Keratinocyte (primary cell): ENCODE measurements around the gene DPAGT1. TPM values are rescaled to one million over a fixed set of nuclear protein-coding genes. Genes with fewer than 3 reads are reported as not detected.
A peak's percentile ranks its signal among the peaks of the same experiment; 100 is the strongest.

Experiments
- DNase-seq: peaks from one replicate; pipeline ENCODE4 v3.0.0-alpha.2; 2011; ENCODE audit warnings: low read depth, missing footprints, low spot score
- FAIRE-seq: peaks from 2 replicates; lab custom pipeline; 2011; peaks lifted over from hg19 to GRCh38; lab: Jason Lieb, UNC
- H2AFZ ChIP-seq: 2 replicates; pipeline ENCODE4 v1.6.0; 2012; ENCODE audit warnings: low read length, control low read depth, inconsistent platforms; ENCODE audit not compliant: control insufficient read depth
- H3K27ac ChIP-seq: 2 replicates; pipeline ENCODE4 v1.5.1; 2011; ENCODE audit warnings: low read length; ENCODE audit not compliant: control insufficient read depth, insufficient read depth
- H3K27me3 ChIP-seq: 3 replicates; pipeline ENCODE4 v1.6.0; 2011; ENCODE audit warnings: low read length; ENCODE audit not compliant: control insufficient read depth, insufficient read depth; ENCODE audit errors: extremely low read depth
- H3K36me3 ChIP-seq, 2 experiments: 2 replicates in 1 of 2; 3 replicates in 1 of 2; pipeline ENCODE4 v1.5.1; 2011; ENCODE audit warnings: low read length in 2 of 2, mild to moderate bottlenecking in 1 of 2; ENCODE audit not compliant: control insufficient read depth in 2 of 2, insufficient read depth in 2 of 2; ENCODE audit errors: extremely low read depth in 1 of 2
- H3K4me1 ChIP-seq: 3 replicates; pipeline ENCODE4 v1.5.1; 2011; ENCODE audit warnings: low read length; ENCODE audit not compliant: control insufficient read depth, insufficient read depth; ENCODE audit errors: extremely low read depth
- H3K4me2 ChIP-seq: 3 replicates; pipeline ENCODE4 v1.6.0; 2011; ENCODE audit warnings: low read depth, low read length; ENCODE audit not compliant: control insufficient read depth, insufficient read depth; ENCODE audit errors: extremely low read depth
- H3K4me3 ChIP-seq, 3 experiments: fragments of 200-600 bp in 1 of 3; sonication (generic) in 1 of 3; 2 replicates in 2 of 3; 3 replicates in 1 of 3; pipeline ENCODE4 v1.5.1; 2011 to 2016; ENCODE audit warnings: low read length in 3 of 3, mild to moderate bottlenecking in 3 of 3, control low read depth in 2 of 3, inconsistent platforms in 1 of 3, low read depth in 1 of 3, mixed read lengths in 1 of 3, mixed run types in 1 of 3, moderate library complexity in 1 of 3; ENCODE audit not compliant: control insufficient read depth in 2 of 3, insufficient read depth in 2 of 3; ENCODE audit errors: extremely low read depth in 1 of 3
- H3K79me2 ChIP-seq: 2 replicates; pipeline ENCODE4 v1.6.0; 2012; ENCODE audit warnings: low read length; ENCODE audit not compliant: control insufficient read depth, insufficient read depth
- H3K9ac ChIP-seq: 3 replicates; pipeline ENCODE4 v1.6.0; 2011; ENCODE audit warnings: low read length; ENCODE audit not compliant: control insufficient read depth, insufficient read depth; ENCODE audit errors: extremely low read depth
- H3K9me1 ChIP-seq: 3 replicates; pipeline ENCODE4 v1.6.0; 2011; ENCODE audit warnings: low read length; ENCODE audit not compliant: control insufficient read depth, insufficient read depth; ENCODE audit errors: extremely low read depth
- H3K9me3 ChIP-seq: 2 replicates; pipeline ENCODE4 v1.5.1; 2012; ENCODE audit warnings: low read depth, low read length; ENCODE audit not compliant: control insufficient read depth
- H4K20me1 ChIP-seq: 3 replicates; pipeline ENCODE4 v1.6.0; 2011; ENCODE audit warnings: low read length; ENCODE audit not compliant: control insufficient read depth, insufficient read depth; ENCODE audit errors: extremely low read depth
- EZH2 ChIP-seq: IDR thresholded peaks from one replicate; pipeline ENCODE4 v1.6.1; 2012; ENCODE audit warnings: inconsistent platforms, mild to moderate bottlenecking, low read length, moderate library complexity
- dilution Hi-C: fragments of 300-500 bp; cut with MboI; formaldehyde crosslinking; loops from one replicate; pipeline ENCODE4 v1.7.0; 2020; ENCODE audit warnings: low sequenced_read_pairs; ENCODE audit not compliant: extremely low pct_ligation_motif_present
- polyA plus RNA-seq, 5 experiments: library from polyadenylated mRNA; depleted of rRNA in 3 of 5; stranded (reverse) in 3 of 5; stranded (forward) in 1 of 5; unstranded in 1 of 5; fragments of >200 nt; gene quantifications; 1 replicate in 1 of 5; 2 replicates in 3 of 5; 3 replicates in 1 of 5; pipeline versions ENCODE4 v1.2.1 to v1.2.3, GENCODE V29; 2011 to 2012; ENCODE audit warnings: missing spikeins in 2 of 5, low read depth in 1 of 5, low replicate concordance in 1 of 5
- TF ChIP-seq, protein P1 (sequence below), 3 experiments: IDR thresholded peaks in 1 of 3; conservative IDR thresholded peaks in 1 of 3; optimal IDR thresholded peaks in 1 of 3; 2 replicates in 2 of 3; 3 replicates in 1 of 3; pipeline versions ENCODE3 to v1.5.1; 2011; ENCODE audit warnings: low read length in 3 of 3, mild to moderate bottlenecking in 3 of 3, moderate library complexity in 2 of 3, control low read depth in 1 of 3, inconsistent platforms in 1 of 3; ENCODE audit not compliant: insufficient read depth in 2 of 3; ENCODE audit errors: extremely low read depth in 1 of 3

Gene DPAGT1
- polyA plus RNA-seq, 1 donor (not counting 4 experiments of a cell fraction or from before 2014, with no cell fraction given), result 59.7 TPM

DNA sequence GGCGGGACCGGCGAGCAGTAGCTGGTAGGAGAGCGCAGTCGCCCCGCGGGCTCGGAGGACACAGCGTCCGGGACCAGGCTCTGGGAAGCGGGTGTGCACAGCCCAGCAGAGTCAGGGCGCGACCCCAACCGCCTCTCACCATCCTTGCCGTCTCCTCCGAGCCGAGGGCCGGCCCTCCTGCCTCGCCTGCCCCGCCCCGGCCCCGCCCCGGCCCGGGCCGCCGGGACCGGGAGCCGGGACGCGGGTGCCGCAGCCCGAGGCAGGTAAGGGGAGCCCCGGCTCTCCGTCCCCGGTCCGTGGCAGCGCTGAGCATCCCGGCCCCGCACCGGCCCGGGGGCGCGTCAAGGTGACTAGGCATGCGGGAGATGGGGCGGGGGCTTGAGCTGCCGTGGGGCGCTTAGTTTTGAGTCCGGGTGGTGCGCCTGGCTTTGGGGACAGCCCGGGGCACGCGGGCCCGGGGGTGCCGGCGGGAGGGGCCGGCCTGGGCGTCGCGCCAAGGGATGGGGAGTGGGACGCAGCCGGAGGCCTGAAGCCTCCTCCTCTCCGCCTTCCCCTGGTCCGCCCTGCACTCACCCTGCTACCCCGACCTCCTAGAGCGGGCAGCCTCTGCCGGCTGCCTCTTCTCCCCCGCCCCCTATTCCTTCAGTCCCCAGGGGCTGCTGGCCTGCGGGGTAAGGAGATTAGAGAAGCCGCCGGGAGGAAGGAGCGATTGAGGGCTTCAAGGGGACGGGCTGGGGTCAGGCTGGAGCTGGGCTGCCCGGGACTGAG is 47.5 kb upstream of the DPAGT1 start, which contains the start of gene ABCG4:
ABCG4 (plus strand) TSS at position 35 of the 768 bp plus-strand sequence. CDS start 914 bp downstream, outside the sequence.
- peak within 1 kb of the TSS; percentile 22 for H3K9ac ChIP-seq
- dilution Hi-C loops, result no loop called here
- H3K4me1 ChIP-seq, result peaks cover 9% of the 10 kb centered on the region

DNA sequence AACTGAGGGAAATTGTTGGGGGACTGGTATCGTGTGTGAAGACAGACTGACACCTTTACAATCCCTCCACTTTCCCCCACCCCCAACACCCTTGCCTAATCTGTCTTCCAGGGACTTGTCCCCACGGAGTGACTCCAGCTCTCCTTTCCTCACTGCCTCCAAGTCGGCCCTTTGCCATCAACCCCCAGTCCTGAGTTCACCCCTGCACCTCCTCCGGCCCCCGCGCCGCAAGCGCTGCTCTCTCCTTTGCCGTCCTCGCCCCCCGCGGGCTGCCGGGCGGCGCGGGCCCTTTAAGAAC is 47.0 kb upstream of the DPAGT1 start:
- Histone ChIP-seq H3K36me3 (no peaks in the 10 kb centered on the region), H3K9ac (peak overlapping the region; percentile 22), H3K27me3 (peaks cover 32% of the 10 kb centered on the region), H3K9me3 (no peaks in the 10 kb centered on the region), H3K79me2 (no peaks in the 10 kb centered on the region), H3K4me1 (peaks cover 9% of the 10 kb centered on the region), H3K27ac (no peak overlapping the region), H2AFZ (peak overlapping the region; percentile 65), H4K20me1 (no peaks in the 10 kb centered on the region), H3K4me2 (peak overlapping the region; percentile 72), H3K4me3 (peak overlapping the region; percentile 53 to 75 (median 66)), H3K9me1 (no peaks in the 10 kb centered on the region)
- DNase-seq (no peak), FAIRE-seq (no peak)
- TF ChIP-seq, protein P1, sequence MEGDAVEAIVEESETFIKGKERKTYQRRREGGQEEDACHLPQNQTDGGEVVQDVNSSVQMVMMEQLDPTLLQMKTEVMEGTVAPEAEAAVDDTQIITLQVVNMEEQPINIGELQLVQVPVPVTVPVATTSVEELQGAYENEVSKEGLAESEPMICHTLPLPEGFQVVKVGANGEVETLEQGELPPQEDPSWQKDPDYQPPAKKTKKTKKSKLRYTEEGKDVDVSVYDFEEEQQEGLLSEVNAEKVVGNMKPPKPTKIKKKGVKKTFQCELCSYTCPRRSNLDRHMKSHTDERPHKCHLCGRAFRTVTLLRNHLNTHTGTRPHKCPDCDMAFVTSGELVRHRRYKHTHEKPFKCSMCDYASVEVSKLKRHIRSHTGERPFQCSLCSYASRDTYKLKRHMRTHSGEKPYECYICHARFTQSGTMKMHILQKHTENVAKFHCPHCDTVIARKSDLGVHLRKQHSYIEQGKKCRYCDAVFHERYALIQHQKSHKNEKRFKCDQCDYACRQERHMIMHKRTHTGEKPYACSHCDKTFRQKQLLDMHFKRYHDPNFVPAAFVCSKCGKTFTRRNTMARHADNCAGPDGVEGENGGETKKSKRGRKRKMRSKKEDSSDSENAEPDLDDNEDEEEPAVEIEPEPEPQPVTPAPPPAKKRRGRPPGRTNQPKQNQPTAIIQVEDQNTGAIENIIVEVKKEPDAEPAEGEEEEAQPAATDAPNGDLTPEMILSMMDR (optimal IDR thresholded peaks at IDR 0.05 in 1 of 3, IDR thresholded peaks at IDR 0.05 in 1 of 3, conservative IDR thresholded peaks at IDR 0.05 in 1 of 3; ENCODE audit: extremely low read depth in 1 of 3, insufficient read depth in 2 of 3, low read length in 3 of 3), result no peak
- TF ChIP-seq EZH2, result no peak
- dilution Hi-C loops, result no loop called here

More for the DNA sequence above, 47.5 kb upstream of the DPAGT1 start, which contains the start of gene ABCG4:
- Histone ChIP-seq H3K36me3 (no peaks in the 10 kb centered on the region), H3K79me2 (no peaks in the 10 kb centered on the region), H3K4me3 (peak within 1 kb of the TSS; percentile 53 to 75 (median 66)), H3K9me1 (no peaks in the 10 kb centered on the region), H3K9me3 (no peaks in the 10 kb centered on the region), H3K4me2 (peak within 1 kb of the TSS; percentile 72), H3K27me3 (peaks cover 32% of the 10 kb centered on the region), H3K27ac (no peak within 1 kb of the TSS), H2AFZ (peak within 1 kb of the TSS; percentile 65), H4K20me1 (no peaks in the 10 kb centered on the region)
- DNase-seq (no peak), FAIRE-seq (no peak)
- TF ChIP-seq EZH2, result peak; percentile 27
- TF ChIP-seq, protein P1 (optimal IDR thresholded peaks at IDR 0.05 in 1 of 3, IDR thresholded peaks at IDR 0.05 in 1 of 3, conservative IDR thresholded peaks at IDR 0.05 in 1 of 3; ENCODE audit: extremely low read depth in 1 of 3, insufficient read depth in 2 of 3, low read length in 3 of 3), result no peak
